NK-92 (cell line): Measurements from ENCODE around the gene PCYOX1L.
A peak's percentile ranks its signal among the peaks of the same experiment; 100 is the strongest.

Experiments used
- DNase-seq: peaks from one replicate; lab custom pipeline; 2025; ENCODE audit not compliant: unreplicated experiment; lab: John Stamatoyannopoulos, UW

The PCYOX1L gene

DNA sequence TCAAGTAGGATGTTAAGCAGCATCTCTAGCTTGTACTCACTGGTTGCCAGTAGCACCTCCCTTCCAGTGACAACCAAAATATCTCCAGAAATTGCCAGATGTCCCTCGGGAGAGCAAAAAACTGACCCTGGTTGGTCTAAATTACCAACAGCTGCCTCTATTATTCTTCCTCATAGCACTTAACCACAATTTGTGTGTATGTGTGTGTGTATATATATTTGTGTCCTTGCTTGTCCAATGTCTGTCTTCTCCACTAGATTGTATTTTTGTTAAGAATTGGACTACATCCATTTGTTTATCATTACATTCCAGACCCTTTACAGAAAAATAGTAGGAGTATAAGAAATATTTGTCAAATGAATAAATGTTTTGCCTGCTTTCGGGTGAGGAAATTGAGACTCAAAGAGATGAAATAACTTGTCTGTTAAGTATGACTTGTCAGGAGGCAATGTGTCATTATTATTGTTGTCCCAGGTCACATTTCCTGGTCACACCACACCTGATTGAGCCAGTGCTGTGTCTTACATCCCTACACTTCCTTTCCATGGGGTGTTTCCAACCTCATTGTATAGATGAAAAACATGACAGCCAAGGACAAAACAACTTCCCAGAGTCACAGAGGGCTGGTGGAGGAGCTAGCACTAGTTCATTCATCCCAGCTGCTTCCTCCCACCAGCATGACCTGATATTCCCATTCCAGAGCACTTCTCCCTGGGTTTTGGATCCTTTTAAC is 24.0 kb upstream of the PCYOX1L start:
- DNase-seq, result no peak

DNA sequence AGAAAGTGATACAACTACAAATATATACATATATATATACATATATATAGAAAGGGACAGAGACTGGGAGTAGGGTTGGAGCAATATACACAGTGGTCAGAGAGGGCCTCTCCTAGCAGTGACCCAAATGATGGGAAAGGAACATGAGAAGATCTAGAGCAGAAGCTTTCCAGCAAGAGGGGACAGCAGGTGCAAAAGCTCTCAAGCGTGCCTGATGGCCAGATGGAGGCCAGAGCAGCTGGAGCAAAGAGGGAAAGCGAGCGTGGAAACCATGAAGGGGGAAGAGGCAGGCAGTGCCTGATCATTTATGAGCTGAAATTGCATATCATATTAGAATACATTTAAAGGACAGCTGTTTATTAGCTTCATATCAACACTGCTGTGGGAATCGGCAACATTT is 20.1 kb upstream of the PCYOX1L start:
- DNase-seq, result no peak

DNA sequence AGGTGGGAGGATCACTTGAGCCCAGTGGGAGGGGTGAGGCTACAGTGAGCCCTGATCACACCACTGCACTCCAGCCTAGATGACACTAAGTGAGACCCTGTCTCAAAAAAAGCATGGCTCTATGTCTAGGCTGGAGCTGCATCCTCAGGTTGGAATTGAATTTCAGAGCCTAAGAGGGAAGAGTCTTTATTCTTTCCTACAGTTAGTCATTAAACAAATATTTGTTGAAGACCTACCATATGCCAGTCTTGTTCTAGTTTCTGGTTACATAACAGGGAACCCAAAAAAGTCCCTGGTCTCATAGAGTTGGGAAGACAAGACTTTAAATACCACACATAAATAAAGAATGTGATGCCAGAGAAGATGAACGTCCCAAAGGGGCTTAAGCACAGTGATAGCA is 19.5 kb upstream of the PCYOX1L start:
- DNase-seq, result no peak

DNA sequence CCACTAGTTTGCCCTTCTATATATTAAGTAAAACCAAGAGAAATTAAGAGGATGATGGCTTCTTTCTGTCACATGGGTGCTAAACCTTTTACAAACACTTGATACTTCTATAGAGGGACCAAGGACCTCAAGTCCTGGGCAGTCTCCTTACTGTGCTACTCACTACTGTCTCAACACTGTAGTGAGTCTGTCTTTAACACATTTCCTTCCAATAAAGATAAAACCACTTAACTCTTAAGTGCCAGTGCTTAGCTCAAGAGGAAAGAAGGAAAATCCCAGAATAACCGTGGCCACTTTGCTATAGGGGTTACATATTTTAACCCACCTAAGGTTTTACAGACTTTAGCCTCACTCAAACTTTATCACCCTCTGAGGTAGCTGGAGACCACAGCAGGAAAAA is 16.9 kb upstream of the PCYOX1L start:
- no peak for DNase-seq

DNA sequence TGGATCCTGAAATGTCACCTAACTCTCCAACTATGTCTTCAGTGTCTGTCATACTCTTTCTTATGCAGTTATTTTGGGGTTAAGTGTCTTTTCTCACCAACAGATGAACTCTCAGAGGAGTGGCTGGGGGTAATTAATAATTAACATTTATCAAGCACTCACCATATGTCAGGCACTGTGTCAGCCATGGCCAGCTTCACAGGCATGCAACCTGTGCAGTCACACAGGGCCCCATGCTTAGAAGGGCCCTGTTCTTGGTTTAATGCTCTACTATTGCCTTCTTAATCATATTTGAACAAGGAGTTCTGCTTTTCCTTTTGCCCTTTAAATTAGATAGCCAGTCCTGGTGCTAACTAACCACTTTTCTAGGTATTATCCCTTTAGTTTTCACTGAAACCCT is 16.0 kb upstream of the PCYOX1L start:
- DNase-seq, result no peak

DNA sequence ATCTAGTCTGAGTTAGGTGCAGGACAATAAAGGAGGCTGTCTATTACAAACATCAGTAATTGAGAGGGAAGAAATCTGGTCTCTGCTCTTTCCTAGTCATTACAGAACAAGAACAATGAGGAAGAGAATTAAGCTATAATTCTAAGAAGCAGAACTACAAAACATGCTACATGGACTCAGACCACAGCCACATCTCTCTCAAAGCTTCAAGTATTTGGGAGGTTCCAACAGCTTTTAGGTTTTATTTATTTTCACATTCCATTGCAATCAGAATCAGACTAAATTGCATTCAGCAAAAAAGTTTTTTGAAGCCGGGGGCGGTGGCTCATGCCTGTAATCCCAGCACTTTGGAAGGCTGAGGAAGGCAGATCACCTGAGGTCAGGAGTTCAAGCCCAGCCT is 13.7 kb upstream of the PCYOX1L start:
- no peak for DNase-seq

DNA sequence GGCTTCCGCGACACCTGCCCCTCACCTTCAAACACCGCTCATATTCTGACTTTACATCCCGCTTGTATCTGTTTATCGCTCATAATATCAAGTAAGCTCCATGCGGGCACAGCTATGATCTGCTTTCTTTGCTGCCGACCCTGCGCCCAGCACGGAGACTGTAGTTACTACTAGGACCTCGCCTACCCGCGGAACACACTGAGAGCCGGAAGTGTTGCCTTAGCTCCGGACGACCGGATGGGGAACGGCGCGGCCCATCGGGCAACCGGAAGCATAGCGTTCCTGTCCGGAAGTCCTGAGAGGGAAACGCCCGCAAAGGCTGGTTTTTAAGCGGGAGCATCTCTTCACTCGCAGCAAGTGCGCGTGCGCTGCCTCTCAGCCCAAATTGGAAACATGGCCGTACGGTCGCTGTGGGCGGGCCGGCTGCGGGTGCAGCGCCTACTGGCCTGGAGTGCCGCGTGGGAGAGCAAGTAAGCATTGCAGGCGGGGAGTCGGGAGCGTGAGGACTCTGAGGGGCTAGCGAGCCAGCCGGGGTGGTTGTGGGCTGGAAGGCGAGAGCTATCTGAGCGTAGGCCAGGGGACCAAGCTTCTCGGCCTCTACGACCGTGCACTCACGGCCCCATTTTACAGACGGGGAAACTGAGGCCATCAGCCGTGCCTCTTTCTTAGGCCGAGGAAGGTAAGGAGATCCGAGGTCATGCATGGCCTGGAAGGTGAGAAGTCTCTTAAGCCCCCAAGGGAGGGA is 12.5 kb upstream of the PCYOX1L start, which contains the start of gene GRPEL2:
Gene GRPEL2, plus strand, starts transcription at position 353 of the 745 bp plus-strand sequence. Its CDS starts 41 bp downstream, at position 394.
- DNase-seq, result peak; percentile 59

DNA sequence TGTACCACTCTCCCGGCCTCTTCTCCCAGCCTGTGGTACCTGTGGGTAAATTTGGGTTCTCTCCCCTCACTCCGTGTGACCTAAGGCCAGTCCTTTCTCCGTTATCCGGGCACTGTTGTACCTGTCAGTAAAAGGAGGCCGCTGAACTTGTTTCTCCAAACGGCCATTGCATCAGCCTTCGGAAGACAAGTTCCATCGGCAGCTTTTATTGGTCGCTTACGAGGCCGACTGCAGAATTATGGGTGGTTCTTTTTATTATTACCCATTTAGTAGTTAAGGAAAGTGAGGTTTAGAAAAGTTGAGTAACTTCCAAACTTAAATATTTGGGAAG is 12.0 kb upstream of the PCYOX1L start:
- DNase-seq, result no peak

DNA sequence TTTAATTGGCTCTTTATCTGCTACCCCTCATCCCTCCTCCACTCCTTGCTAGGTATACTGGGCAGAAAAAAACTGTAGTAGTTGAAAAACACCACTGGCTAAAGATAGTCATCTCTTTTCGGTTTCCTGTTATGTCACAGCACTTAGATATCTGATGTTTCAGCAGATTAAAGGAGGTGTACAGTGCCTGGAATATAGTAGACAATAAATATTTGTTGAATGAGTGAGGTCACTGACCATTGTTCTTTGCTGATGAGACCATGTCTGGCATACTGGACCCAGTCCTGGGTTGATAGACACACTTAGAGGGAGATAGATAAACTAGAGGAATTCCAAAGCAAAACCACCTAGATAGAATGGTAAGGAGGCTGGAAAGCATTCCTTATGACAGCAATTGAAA is 9.3 kb upstream of the PCYOX1L start:
- no peak for DNase-seq

DNA sequence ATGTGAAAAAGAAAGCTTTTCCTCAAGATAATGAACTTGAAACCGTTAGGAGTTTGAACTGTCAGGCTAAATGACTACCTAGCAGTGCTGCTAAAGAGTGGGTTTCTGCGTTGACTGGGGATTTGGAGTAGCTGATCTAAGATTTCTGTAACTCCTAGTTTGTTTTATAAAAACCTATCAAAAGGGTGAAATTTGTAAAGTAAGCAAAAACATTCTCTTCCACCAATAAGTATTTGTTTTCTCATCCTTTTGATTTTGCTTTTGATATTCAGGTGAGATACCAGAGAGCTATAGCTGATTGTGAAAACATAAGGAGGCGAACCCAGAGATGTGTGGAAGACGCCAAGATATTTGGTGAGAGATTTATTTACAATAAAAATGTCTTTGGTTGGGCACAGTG is 8.5 kb upstream of the PCYOX1L start:
- no peak for DNase-seq

DNA sequence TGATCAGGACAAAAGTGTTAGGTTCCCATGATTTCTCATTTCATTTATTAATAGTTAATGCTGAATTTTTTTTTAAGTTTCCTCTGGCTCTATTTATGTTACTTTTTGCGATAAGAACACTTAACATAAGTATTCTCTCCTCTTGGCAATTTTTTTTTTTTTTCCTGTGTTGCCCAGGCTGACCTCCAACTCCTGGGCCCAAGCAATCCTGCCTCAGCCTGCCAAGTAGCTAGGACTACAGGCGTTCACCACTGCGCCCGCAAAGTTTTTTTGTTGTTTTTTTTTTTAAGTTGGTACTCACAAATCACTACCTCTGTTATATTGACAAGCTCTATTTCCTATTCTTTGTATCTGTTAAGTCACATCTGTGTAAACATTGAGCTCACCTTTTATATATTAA is 5.7 kb upstream of the PCYOX1L start:
- no peak for DNase-seq

DNA sequence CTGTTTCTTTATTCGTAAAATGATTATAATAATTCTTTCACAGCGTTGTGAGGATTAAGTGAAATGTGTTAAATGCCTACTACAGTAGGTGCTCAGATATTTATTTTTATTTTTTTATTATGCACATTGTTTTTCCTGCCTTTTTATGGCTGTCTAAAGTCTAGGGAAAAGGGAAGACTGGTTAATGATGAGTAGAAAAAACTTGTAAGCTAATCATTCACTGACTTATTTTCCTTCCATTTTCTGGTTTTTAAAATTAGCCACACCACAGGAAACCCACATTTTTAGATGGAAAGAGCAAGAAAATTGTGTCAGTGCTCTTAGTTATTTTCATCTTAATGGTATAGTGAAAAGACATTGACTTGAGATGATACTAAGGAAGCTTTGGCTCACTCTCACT is 3.9 kb upstream of the PCYOX1L start:
- no peak for DNase-seq

DNA sequence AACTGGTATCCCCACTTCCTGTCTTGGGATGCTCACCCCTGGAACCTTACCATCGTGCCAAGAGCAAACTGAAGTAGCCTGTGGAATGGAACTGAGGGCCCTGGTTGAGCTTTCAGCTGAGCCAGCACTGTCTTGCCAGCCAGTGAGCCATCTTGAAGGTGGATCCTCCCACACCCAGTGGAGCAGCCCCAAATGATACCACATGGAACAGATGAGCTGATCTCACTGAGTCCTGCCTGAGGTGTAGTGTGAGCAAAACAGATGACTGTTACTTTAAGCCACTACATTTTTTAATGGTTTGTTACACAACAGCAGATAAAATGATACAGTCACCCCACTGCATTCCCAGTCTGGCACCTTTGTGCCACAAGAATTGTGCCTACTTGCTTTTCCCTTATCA is 2.2 kb upstream of the PCYOX1L start:
- no peak for DNase-seq

DNA sequence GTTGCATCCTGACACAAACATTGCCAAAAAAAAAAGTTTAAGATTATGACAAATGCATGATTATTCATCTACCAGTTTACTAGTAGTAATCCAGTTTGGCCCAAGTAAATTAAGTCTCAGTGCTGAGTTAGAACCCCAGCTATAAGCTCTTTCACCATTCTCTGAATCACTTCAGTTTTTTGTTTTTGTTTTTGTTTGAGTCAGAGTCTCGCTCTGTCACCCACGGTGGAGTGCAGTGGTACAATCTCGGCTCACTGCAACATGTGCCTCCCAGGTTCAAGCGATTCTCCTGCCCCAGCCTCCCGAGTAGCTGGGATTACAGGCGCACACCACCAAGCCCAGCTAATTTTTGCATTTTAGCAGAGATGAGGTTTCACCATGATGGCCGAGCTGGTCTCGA is 1.5 kb upstream of the PCYOX1L start:
- no peak for DNase-seq

DNA sequence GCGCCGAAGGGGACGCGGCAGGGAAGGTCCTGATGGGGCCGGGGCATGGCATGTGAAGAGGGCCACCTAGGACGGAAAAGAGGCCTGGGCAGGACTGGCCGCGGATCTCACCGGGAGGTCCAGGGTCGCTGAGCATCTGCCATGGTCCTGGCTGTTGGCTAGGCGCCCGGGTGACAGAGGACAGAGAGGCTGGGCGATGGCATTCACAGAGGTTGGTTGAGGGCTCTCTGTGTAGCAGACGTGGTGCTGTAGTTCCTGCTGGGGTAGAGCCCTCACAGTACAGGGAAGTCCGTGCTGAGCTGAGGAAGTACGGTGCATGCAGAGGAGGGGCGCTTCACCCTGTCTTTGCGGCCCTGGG is 427 bp downstream of the PCYOX1L start:
- DNase-seq, result no peak

DNA sequence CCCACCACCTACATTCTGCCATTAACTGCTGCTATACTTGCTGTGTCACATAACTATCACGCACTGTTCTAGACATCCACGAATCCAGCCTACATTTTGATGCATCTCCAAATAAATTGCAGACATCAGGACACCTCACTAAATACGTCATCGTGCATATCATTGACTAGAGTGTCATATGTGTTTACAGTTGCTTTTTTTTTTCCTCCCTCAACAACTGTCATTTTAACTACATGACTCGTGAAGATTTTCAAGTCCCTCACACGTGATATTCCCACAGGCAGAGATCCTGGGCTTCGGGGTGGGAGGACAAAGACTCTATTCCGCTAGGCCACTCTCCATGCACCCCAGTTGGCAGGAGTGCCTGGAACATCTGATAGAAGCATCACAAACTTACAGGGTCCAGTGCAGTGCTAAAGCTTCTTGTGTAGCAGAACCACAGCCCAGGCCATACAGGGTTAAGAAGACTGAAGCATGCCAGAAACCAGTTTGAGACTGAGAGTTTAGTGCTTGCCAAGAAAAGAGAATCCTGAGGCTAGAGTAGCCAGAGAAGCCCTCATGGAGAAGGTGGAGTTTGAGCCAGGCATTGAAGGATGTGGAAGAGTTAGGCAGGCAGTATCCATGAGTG is 1.1 kb downstream of the PCYOX1L start:
- DNase-seq, result no peak

DNA sequence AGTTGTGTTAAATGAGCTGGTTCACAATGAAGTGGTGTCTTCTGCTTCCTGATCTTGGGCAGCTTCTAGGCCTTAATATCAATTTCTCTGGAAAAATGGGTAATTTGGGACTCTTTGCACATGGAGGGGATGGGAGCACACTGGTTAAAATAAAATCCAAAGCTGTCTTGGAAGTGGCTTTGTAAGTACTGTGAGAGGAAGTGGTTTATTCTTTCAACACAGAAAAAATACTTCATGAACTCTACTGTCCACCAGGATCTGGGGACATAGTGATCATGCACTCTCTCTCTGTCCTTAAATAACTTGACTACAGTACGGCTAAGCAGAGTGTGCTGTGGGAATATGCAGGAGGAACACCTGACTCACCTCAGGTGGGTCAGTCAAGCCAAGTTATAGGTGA is 2.4 kb downstream of the PCYOX1L start:
- DNase-seq, result no peak

DNA sequence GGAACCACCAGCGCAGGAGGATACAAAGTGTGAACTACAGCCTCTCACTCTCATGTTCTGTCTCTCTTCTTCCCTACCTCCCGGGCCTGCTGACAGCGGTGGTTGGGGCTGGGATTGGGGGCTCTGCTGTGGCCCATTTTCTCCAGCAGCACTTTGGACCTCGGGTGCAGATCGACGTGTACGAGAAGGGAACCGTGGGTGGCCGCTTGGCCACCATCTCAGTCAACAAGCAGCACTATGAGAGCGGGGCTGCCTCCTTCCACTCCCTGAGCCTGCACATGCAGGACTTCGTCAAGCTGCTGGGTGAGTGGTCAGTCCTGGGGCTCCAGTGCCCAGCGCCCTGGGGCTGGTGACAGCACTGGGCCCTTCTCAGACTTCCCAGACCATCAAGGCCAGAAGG is 4.7 kb downstream of the PCYOX1L start:
- no peak for DNase-seq

DNA sequence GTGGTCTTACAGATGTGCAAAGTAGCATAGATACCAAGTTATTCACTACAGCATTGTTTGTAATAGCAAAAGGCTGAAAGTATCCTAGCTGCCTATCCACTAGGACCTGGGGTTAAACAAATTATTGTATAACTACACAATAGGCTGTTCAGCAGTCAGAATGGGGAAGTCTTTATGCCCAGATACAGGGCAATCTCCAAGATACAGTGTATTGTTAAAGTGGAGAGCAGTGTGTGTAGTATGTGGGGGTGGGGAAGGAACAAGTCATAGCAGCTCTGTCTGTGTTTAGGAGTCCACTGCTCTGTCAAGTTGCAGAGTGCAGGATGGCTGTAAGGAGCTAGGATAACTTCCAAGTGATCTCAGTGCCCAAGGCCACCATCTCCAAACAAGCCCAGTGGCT is 5.5 kb downstream of the PCYOX1L start:
- no peak for DNase-seq

DNA sequence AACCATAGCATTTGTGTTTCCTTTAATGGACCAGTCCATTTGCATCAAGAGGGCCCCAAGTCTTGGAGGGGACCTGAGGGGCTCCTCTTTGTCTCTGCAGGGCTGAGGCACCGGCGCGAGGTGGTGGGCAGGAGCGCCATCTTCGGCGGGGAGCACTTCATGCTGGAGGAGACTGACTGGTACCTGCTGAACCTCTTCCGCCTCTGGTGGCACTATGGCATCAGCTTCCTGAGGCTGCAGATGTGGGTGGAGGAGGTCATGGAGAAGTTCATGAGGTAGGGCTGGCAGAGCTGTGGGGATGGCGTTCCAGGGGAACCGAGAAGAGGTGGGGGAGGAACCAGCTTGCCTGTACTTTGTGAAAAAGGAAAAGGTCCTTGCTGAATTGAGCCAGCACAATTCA is 6.1 kb downstream of the PCYOX1L start:
- DNase-seq, result no peak

DNA sequence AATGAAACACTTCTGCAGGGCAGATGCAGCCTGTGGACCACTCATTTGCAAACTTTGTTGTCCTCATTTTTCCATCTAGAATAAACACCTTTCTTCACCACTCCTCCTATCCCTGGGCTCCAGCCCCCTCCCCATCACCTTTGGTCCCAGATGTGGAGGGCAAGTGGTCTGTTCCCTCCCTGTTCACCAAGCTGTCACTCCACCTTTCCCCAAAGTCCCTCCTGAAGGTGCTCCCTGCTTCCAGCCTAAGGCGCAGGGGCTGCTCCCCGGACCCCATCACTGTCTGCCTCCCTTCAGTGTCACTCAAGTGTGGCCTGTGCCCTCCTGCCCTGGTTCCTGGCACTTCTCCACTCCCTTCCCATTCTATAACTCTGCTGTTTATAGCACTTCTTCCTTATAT is 6.9 kb downstream of the PCYOX1L start:
- no peak for DNase-seq

DNA sequence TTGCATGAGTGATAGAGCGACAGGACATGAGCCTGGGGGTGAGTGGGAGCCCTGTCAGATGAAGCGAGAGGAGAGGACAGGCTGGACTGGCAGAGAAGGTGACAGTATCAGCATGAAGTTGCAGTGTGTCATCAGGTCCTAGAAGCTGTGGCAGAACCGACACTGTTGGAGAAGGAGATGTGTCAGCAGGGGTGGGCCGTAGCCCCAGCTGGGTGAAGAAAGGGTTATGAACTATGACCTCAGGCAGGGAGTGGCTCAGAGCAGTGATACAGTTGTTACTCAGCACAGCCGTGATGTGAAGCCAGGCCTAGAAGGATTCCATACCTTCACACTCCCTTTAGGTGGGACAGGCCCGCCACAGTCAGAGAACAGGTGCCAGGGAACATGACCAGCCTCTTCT is 7.6 kb downstream of the PCYOX1L start:
- DNase-seq, result no peak
